Left kidney (tissue), 2 donors: ENCODE data around the gene STARD10. TPM values are rescaled to one million over a fixed set of nuclear protein-coding genes. Genes with fewer than 3 reads are reported as not detected.

Source experiments
- DNase-seq: peaks from one replicate; pipeline ENCODE4 v3.0.0-alpha.2; 2013
- polyA plus RNA-seq: library from polyadenylated mRNA; unstranded; fragments of 120-200 nt; gene quantifications from one replicate; pipeline ENCODE4 v1.2.1, GENCODE V29; 2013; ENCODE audit not compliant: insufficient read length

STARD10 gene
- polyA plus RNA-seq, 1 donor = 66.4 TPM

DNA sequence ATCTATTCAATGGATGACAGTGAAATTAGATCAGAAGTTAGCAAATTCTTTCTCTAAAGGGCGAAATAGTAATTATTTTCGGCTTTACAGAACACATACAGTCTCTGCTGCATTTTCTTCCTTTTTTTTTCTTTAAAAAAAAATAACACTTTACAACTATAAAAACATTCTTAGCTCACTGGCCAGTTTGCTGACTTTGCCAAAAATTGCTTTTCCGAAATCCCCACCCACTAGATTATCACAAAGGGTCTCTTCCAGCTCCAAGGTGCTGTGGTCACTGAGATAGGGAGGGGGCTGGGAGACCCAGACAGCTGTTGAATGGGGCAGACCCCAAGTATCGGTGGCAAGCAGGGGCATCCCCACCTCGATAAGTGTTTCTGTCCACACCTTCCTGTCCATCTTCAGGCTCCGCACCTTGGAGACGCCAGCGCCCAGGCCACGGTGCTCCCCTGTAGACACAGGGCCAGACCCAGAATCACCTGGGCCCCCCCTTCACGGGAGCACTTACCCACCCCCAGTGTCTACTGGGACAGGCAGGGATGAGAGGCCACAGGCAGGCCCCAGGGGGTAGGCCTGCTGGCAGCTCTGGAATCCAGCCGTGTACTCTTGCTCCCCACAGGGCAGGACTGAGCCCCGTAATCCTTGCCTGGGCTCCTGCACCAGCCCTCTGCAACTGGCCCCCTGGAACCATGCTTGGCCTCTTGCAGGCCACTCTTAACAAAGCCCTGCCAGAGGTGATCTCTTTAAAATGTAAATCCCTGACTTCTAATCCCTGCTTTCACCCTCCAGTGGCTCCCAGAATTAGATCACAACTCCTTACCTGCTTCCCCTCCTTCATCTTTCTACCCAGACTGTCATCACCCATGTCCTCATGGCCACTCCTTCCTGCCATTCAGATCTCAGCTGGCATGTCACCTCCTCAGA lies 88.1 kb downstream of the STARD10 start:
- no peak for DNase-seq

DNA sequence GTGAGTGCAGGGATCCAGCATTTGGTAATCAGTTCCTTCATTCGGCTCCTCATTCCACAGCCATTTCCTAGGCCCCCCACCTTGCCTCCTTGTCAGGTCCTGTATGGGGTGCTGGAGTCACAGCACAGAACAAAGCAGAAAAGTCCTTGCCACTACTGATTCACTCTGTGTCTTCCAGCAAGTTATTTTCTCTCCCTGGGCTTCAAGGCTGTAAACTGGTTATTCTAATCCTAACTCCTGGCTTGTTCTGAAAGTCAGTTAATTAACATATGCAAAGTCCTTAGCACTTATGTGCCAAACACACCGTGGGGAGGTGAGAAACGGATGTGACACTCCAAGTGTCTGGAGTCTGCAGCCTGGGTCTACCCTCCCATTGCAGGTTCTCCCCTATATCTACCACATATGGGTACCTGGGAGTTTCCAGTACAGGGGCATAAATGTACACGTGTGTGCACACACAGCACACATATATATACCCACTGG lies 89.0 kb downstream of the STARD10 start:
- no peak for DNase-seq

Other genes starting within 250 kb of the STARD10 start
- gene PDE2A, start 119.6 kb downstream of the STARD10 start, polyA plus RNA-seq = 13.6 TPM
- 69.2 TPM for gene ARAP1, start 41.6 kb downstream of the STARD10 start, polyA plus RNA-seq
- 43.0 TPM for gene ATG16L2, start 20.4 kb upstream of the STARD10 start, polyA plus RNA-seq